ENCODE data around the gene MTOR. TPM values are rescaled to one million over a fixed set of nuclear protein-coding genes. Genes with fewer than 3 reads are reported as not detected.

MTOR gene
- total and polyA plus RNA-seq, 9 donors, result 11.7 to 32.4 (median 21.3) TPM

GRCh38 chr1:11158720-11159321 lies 103.5 kb downstream of the MTOR start:
- H3K27me3 ChIP-seq, result no peaks in the 10 kb centered on the region
- H3K4me1 ChIP-seq (ENCODE audit: insufficient read depth), result peaks cover 20% of the 10 kb centered on the region
- WGBS, 3 donors, result 44 to 53% (median 48%) methylated on average over 3 of the region's 3 CpGs
- peak overlapping the region in 1 of 2 donors; percentile 38 for H3K27ac ChIP-seq
- no peak overlapping the region for H3K4me3 ChIP-seq
- H3K9me3 ChIP-seq, result no peaks in the 10 kb centered on the region
- TF ChIP-seq EP300 (IDR thresholded peaks at IDR 0.05) (no peak), POLR2A (IDR thresholded peaks at IDR 0.05) (no peak), CTCF (IDR thresholded peaks at IDR 0.05) (no peak)
- no peaks in the 10 kb centered on the region for H3K36me3 ChIP-seq
- intact Hi-C loops (cut with DNase I), result no loop called here
- no peak for DNase-seq

GRCh38 chr1:11158291-11158690 lies 104.1 kb downstream of the MTOR start:
- TF ChIP-seq CTCF (IDR thresholded peaks at IDR 0.05) (no peak), POLR2A (IDR thresholded peaks at IDR 0.05) (no peak), EP300 (IDR thresholded peaks at IDR 0.05) (no peak)
- 27 to 42% (median 34%) methylated on average over 3 of the region's 3 CpGs for WGBS, 3 donors
- H3K36me3 ChIP-seq, result no peaks in the 10 kb centered on the region
- DNase-seq, result no peak
- H3K27ac ChIP-seq, result peak overlapping the region in 1 of 2 donors; percentile 38
- H3K4me1 ChIP-seq (ENCODE audit: insufficient read depth), result peaks cover 20% of the 10 kb centered on the region
- H3K9me3 ChIP-seq, result no peaks in the 10 kb centered on the region
- intact Hi-C loops (cut with DNase I), result no loop called here
- H3K27me3 ChIP-seq, result no peaks in the 10 kb centered on the region
- H3K4me3 ChIP-seq, result no peak overlapping the region

DNA sequence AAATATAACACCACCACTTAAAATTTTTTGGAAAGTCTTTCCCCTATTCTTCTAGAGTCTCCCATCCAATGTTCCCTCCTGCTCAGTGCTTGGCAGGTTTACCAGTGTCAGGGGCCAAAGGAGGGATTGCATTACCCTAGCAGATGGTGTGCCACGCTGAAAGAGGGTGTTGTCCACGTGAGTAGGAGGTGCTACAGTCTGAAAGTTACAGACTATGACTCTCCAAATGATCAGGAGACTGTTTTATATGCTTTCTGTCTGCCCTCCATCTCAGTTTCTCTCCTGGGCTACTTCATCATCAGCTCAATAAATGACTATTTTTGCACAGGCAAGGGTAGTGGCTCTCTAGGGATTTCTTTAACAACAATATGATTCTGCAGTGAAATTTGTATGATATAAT lies 104.5 kb downstream of the MTOR start:
- H3K27ac ChIP-seq, result peak overlapping the region in 1 of 2 donors; percentile 38
- whole genome bisulfite sequencing, 3 donors, result 6 to 14% (median 7%) methylated on average over 2 of the region's 2 CpGs
- peaks cover 21% of the 10 kb centered on the region for H3K4me1 ChIP-seq (ENCODE audit: insufficient read depth)
- TF ChIP-seq EP300 (IDR thresholded peaks at IDR 0.05), result no peak
- no peak for TF ChIP-seq POLR2A (IDR thresholded peaks at IDR 0.05)
- TF ChIP-seq CTCF (IDR thresholded peaks at IDR 0.05), result no peak
- no peak overlapping the region for H3K4me3 ChIP-seq
- intact Hi-C loops (cut with DNase I), result no loop called here
- no peaks in the 10 kb centered on the region for H3K27me3 ChIP-seq
- H3K9me3 ChIP-seq, result no peaks in the 10 kb centered on the region
- H3K36me3 ChIP-seq, result no peaks in the 10 kb centered on the region
- peak; percentile 42 to 71 (median 50) for DNase-seq

- Histone ChIP-seq H3K36me3 (no peaks in the 10 kb centered on the region), H3K9me3 (no peaks in the 10 kb centered on the region), H3K27ac (peak overlapping the region; percentile 4 to 38), H3K4me3 (no peak overlapping the region), H3K27me3 (no peaks in the 10 kb centered on the region), H3K4me1 (ENCODE audit: insufficient read depth) (peaks cover 22% of the 10 kb centered on the region)
- TF ChIP-seq CTCF (IDR thresholded peaks at IDR 0.05) (no peak), EP300 (IDR thresholded peaks at IDR 0.05) (no peak), POLR2A (IDR thresholded peaks at IDR 0.05) (no peak)
- WGBS, 3 donors, result 47 to 50% (median 48%) methylated on average over 8 of the region's 8 CpGs
- no peak for DNase-seq
- intact Hi-C loops (cut with DNase I), result no loop called here
Measured at GRCh38 chr1:11157394-11157793, 105.0 kb downstream of the MTOR start.

All from ovary (tissue), 9 donors.